Gastroesophageal sphincter (tissue), 3 donors: Measurements from ENCODE around the gene SPATA25.

Experiments
- CTCF ChIP-seq, 4 experiments: fragments of 200-600 bp in 2 of 4; fragments of 450-650 bp in 2 of 4; sonication (generic) in 1 of 4; IDR thresholded peaks; one replicate each; pipeline ENCODE4 v1.5.1; 2017 to 2019; ENCODE audit warnings: antibody characterized with exemption in 4 of 4, mild to moderate bottlenecking in 2 of 4, moderate library complexity in 2 of 4
- EP300 ChIP-seq: sonication (generic); formaldehyde crosslinking; IDR thresholded peaks from one replicate; pipeline ENCODE4 v1.6.1; 2017; ENCODE audit warnings: antibody characterized with exemption, mild to moderate bottlenecking
- POLR2A ChIP-seq, 2 donors: fragments of 450-650 bp; IDR thresholded peaks; one replicate each; pipeline ENCODE4 v1.6.1; 2017; ENCODE audit warnings: antibody characterized with exemption in 2 of 2, mild to moderate bottlenecking in 2 of 2, moderate library complexity in 1 of 2
- POLR2AphosphoS5 ChIP-seq: sonication (generic); formaldehyde crosslinking; IDR thresholded peaks from one replicate; pipeline ENCODE4 v1.6.1; 2017; ENCODE audit warnings: antibody characterized with exemption

- TF ChIP-seq POLR2AphosphoS5 (no peak), CTCF (IDR thresholded peaks at IDR 0.05) (no peak), EP300 (no peak), POLR2A (IDR thresholded peaks at IDR 0.05) (no peak)
Measured at GRCh38 chr20:45908084-45908483, 20.7 kb upstream of the SPATA25 start.
